ENCODE measurements around the gene DECR2.

- TF ChIP-seq CTCF (conservative IDR thresholded peaks at IDR 0.05 in 1 of 2, IDR thresholded peaks at IDR 0.05 in 1 of 2; ENCODE audit: low read depth in 1 of 2, low read length in 2 of 2) (no peak), EZH2 (IDR thresholded peaks at IDR 0.05; ENCODE audit: low read length, missing control alignments) (no peak)
Observed at GRCh38 chr16:369866-370436, 31.7 kb upstream of the DECR2 start.
